PC-3 (cell line): ENCODE results near the gene ASPA. TPM values are rescaled to one million over a fixed set of nuclear protein-coding genes. Genes with fewer than 3 reads are reported as not detected.

Source experiments
- ATAC-seq: fragments of 200-7000 bp; cut with Tn5 transposase; 2 replicates; pipeline ENCODE4 v1.9.1; 2020; ENCODE audit warnings: mild to moderate bottlenecking, moderate library complexity
- BruUV-seq: library from RNA; stranded (reverse); fragments of 400-500 nt; replicated peaks from 2 replicates; lab custom pipeline; 2021; lab: Mats Ljungman, UMichigan
- CTCF ChIA-PET: fragments of 300-600 bp; sonication (Branson Sonifier 250); formaldehyde crosslinking; loops from one replicate; lab custom pipeline; 2022; ENCODE audit warnings: antibody characterized with exemption; lab: Charles Lee
- POLR2A ChIA-PET: fragments of 300-600 bp; sonication (Branson Sonifier 250); formaldehyde crosslinking; loops from one replicate; lab custom pipeline; 2022; ENCODE audit warnings: antibody characterized with exemption; ENCODE audit not compliant: unreplicated experiment; lab: Charles Lee
- DNase-seq: peaks from one replicate; pipeline ENCODE4 v3.0.0-alpha.2; 2015
- H2AFZ ChIP-seq: fragments of 300-600 bp; sonication (generic); 2 replicates; pipeline ENCODE4 v1.6.0; 2016; ENCODE audit warnings: antibody characterized with exemption, low read length
- H3F3A ChIP-seq: fragments of 300-600 bp; sonication (generic); one replicate; pipeline ENCODE4 v1.6.0; 2017; ENCODE audit warnings: antibody characterized with exemption, low read length, control low read depth, mild to moderate bottlenecking; ENCODE audit not compliant: unreplicated experiment
- H3K27ac ChIP-seq: fragments of 300-600 bp; sonication (generic); 2 replicates; pipeline ENCODE4 v1.5.1; 2016; ENCODE audit warnings: mild to moderate bottlenecking, low read length
- H3K27me3 ChIP-seq: fragments of 300-600 bp; sonication (generic); 2 replicates; pipeline ENCODE4 v1.6.1; 2016; ENCODE audit warnings: low read length, mixed read lengths
- H3K36me3 ChIP-seq: fragments of 300-600 bp; sonication (generic); 2 replicates; pipeline ENCODE4 v1.6.1; 2016; ENCODE audit warnings: low read depth, mixed run types, low read length, mixed read lengths
- H3K4me1 ChIP-seq: fragments of 300-600 bp; sonication (generic); 2 replicates; pipeline ENCODE4 v1.5.1; 2016; ENCODE audit warnings: low read length; ENCODE audit not compliant: insufficient read depth
- H3K4me2 ChIP-seq: fragments of 300-600 bp; sonication (generic); 2 replicates; pipeline ENCODE4 v1.6.0; 2016; ENCODE audit warnings: low read length
- H3K4me3 ChIP-seq: fragments of 300-600 bp; sonication (generic); 2 replicates; pipeline ENCODE4 v1.5.1; 2016; ENCODE audit warnings: mild to moderate bottlenecking, low read length, mixed read lengths
- H3K79me2 ChIP-seq: fragments of 300-600 bp; sonication (generic); 2 replicates; pipeline ENCODE4 v1.6.1; 2017; ENCODE audit warnings: low read length, mixed read lengths
- H3K9ac ChIP-seq: fragments of 300-600 bp; sonication (generic); 2 replicates; pipeline ENCODE4 v1.6.0; 2016; ENCODE audit warnings: mild to moderate bottlenecking, low read length
- H3K9me2 ChIP-seq: fragments of 300-600 bp; sonication (generic); replicated peaks from 2 replicates; pipeline ENCODE4 v1.6.1; 2016; ENCODE audit warnings: mixed run types, low read length, mixed read lengths
- H3K9me3 ChIP-seq: fragments of 300-600 bp; sonication (generic); 2 replicates; pipeline ENCODE4 v1.6.1; 2016; ENCODE audit warnings: low read length, mixed read lengths
- H4K20me1 ChIP-seq: fragments of 300-600 bp; sonication (generic); 2 replicates; pipeline ENCODE4 v1.6.1; 2016; ENCODE audit warnings: low read length, mixed read lengths
- EZH2 ChIP-seq: fragments of 300-600 bp; sonication (generic); IDR thresholded peaks from one replicate; pipeline ENCODE4 v1.6.1; 2017; ENCODE audit warnings: antibody characterized with exemption, mild to moderate bottlenecking, low read length; ENCODE audit not compliant: unreplicated experiment
- EZH2phosphoT487 ChIP-seq: fragments of 300-600 bp; sonication (generic); IDR thresholded peaks from 2 replicates; pipeline ENCODE4 v1.6.1; 2018; ENCODE audit warnings: mild to moderate bottlenecking, antibody characterized with exemption, low read length, borderline replicate concordance
- intact Hi-C: fragments of 100-400 bp; cut with micrococcal nuclease; formaldehyde crosslinking; loops from 2 replicates; pipeline ENCODE4 v1.9.0; 2023
- total RNA-seq: library from RNA; depleted of rRNA; stranded (reverse); fragments of >200 nt; gene quantifications from 2 replicates; pipeline ENCODE4 v1.2.3, GENCODE V29; 2014
- TF ChIP-seq, protein P1 (sequence below): fragments of 300-600 bp; sonication (generic); conservative IDR thresholded peaks from 2 replicates; pipeline ENCODE4 v1.5.1; 2017; ENCODE audit warnings: antibody characterized with exemption, low read depth, mild to moderate bottlenecking, low read length

ASPA gene
- total RNA-seq, 1 experiment from 2014 or later = not detected

- Histone ChIP-seq H3K4me1 (no peaks in the 10 kb centered on the region), H3K36me3 (no peaks in the 10 kb centered on the region), H3K9ac (no peak overlapping the region), H3K27me3 (peaks cover 28% of the 10 kb centered on the region), H3K9me2 (no peaks in the 10 kb centered on the region), H3K4me2 (no peak overlapping the region), H3K27ac (no peak overlapping the region), H3K4me3 (no peak overlapping the region), H4K20me1 (no peaks in the 10 kb centered on the region), H3K9me3 (no peaks in the 10 kb centered on the region), H3F3A (no peaks in the 10 kb centered on the region), H2AFZ (no peak overlapping the region), H3K79me2 (no peaks in the 10 kb centered on the region)
- ChIA-PET POLR2A (no interaction called here), CTCF (no interaction called here)
- ATAC-seq (no peak), DNase-seq (no peak)
- intact Hi-C loops = no loop called here
- no TSS peak for BruUV-seq
- no peak for TF ChIP-seq EZH2phosphoT487
- TF ChIP-seq, protein P1, sequence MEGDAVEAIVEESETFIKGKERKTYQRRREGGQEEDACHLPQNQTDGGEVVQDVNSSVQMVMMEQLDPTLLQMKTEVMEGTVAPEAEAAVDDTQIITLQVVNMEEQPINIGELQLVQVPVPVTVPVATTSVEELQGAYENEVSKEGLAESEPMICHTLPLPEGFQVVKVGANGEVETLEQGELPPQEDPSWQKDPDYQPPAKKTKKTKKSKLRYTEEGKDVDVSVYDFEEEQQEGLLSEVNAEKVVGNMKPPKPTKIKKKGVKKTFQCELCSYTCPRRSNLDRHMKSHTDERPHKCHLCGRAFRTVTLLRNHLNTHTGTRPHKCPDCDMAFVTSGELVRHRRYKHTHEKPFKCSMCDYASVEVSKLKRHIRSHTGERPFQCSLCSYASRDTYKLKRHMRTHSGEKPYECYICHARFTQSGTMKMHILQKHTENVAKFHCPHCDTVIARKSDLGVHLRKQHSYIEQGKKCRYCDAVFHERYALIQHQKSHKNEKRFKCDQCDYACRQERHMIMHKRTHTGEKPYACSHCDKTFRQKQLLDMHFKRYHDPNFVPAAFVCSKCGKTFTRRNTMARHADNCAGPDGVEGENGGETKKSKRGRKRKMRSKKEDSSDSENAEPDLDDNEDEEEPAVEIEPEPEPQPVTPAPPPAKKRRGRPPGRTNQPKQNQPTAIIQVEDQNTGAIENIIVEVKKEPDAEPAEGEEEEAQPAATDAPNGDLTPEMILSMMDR = no peak
- no peak for TF ChIP-seq EZH2
These were observed 37.4 kb upstream of the ASPA start for GRCh38 chr17:3438368-3438767.

DNA sequence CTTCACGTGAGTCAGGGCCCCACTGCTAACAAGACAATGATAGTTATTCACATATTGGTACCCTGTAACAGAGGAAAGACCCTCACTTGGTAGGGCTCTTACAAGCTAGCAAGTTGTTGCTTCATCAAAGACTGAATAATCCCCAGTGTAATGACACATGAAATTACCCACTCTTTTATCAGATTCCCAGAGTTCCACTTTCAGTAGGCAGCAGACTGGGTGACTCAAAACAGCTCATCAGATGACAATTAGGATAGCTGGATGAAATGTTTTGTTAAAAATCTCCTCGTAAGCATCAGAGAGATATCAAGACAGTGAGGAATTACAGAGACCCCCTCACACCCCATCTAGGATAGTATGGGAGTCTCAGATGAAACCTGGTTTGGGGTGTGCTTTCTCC is 35.3 kb upstream of the ASPA start:
- no TSS peak for BruUV-seq

DNA sequence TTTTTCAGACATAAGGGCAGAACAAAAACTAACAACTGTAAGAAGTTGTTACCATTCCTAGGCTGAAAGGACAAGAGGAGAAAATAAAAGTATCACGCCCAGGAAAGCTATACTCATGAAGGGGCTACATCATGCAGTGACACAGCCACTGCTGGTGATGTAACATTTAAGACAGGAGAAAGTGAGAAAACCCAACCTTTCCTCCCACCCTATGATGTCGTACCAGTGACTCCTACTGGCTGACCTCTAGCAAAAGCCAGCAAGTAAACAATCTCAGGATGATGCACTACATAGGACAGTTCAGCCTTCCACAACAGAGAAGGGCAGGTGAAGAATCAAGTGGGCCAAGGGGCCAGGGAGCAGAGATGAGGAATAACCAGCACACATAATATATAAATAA is 28.2 kb upstream of the ASPA start:
- DNase-seq (peak; percentile 17), ATAC-seq (peak; percentile 31; the same call in 1 of the 2 replicates)
- Histone ChIP-seq H3F3A (no peaks in the 10 kb centered on the region), H3K4me3 (no peak overlapping the region), H3K27me3 (no peaks in the 10 kb centered on the region), H3K4me2 (no peak overlapping the region), H3K27ac (no peak overlapping the region), H3K9me2 (no peaks in the 10 kb centered on the region), H3K9ac (no peak overlapping the region), H3K36me3 (no peaks in the 10 kb centered on the region), H3K4me1 (no peaks in the 10 kb centered on the region), H2AFZ (no peak overlapping the region), H3K9me3 (no peaks in the 10 kb centered on the region), H3K79me2 (no peaks in the 10 kb centered on the region), H4K20me1 (no peaks in the 10 kb centered on the region)
- intact Hi-C loops = no loop called here
- no TSS peak for BruUV-seq
- TF ChIP-seq EZH2 (no peak), EZH2phosphoT487 (no peak)
- TF ChIP-seq, protein P1 = peak; percentile 47
- ChIA-PET POLR2A (no interaction called here), CTCF (no interaction called here)

More for the DNA sequence above, 35.3 kb upstream of the ASPA start:
- Histone ChIP-seq H3K9me2 (no peaks in the 10 kb centered on the region), H3K4me1 (no peaks in the 10 kb centered on the region), H3K4me2 (no peak overlapping the region), H3K4me3 (no peak overlapping the region), H3K9me3 (no peaks in the 10 kb centered on the region), H4K20me1 (no peaks in the 10 kb centered on the region), H2AFZ (no peak overlapping the region), H3K27me3 (peaks cover 22% of the 10 kb centered on the region), H3K79me2 (no peaks in the 10 kb centered on the region), H3K9ac (no peak overlapping the region), H3K27ac (no peak overlapping the region), H3F3A (no peaks in the 10 kb centered on the region), H3K36me3 (no peaks in the 10 kb centered on the region)
- intact Hi-C loops = no loop called here
- ChIA-PET CTCF (no interaction called here), POLR2A (no interaction called here)
- no peak for TF ChIP-seq EZH2
- no peak for TF ChIP-seq EZH2phosphoT487
- TF ChIP-seq, protein P1 = no peak
- ATAC-seq = no peak
- no peak for DNase-seq
